Prostate gland (tissue), 2 donors: ENCODE data around the gene HCN1.

ENCODE experiments used
- POLR2A ChIP-seq: fragments of 450-650 bp; IDR thresholded peaks from one replicate; pipeline ENCODE4 v1.6.1; 2016; ENCODE audit warnings: antibody characterized with exemption, mild to moderate bottlenecking
- TF ChIP-seq, protein P1 (sequence below), 4 experiments: fragments of 200-600 bp in 2 of 4; fragments of 450-650 bp in 2 of 4; sonication (generic) in 2 of 4; IDR thresholded peaks; 1 replicate in 3 of 4; 2 replicates in 1 of 4; pipeline ENCODE4 v1.5.1; 2016 to 2019; ENCODE audit warnings: antibody characterized with exemption in 4 of 4, mild to moderate bottlenecking in 2 of 4, moderate library complexity in 2 of 4

DNA sequence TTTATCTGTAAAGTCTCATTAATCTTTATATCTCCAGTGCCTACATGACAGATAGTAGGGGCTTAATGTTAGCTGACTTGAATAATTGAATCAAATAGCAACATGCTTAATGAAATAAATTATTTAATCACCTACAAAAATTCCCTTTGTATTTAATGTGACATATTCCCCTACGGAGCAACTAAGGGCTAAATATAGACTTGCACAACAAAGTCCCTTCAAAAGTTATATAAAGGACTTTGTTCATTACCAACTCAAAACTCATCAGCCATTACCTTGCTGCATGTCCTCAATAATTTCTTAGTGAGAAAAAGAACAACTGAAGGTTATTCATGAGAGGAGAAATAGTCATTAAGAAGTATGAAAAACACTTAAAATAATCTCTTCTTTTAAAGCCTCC is 424.6 kb downstream of the HCN1 start:
- TF ChIP-seq, protein P1, sequence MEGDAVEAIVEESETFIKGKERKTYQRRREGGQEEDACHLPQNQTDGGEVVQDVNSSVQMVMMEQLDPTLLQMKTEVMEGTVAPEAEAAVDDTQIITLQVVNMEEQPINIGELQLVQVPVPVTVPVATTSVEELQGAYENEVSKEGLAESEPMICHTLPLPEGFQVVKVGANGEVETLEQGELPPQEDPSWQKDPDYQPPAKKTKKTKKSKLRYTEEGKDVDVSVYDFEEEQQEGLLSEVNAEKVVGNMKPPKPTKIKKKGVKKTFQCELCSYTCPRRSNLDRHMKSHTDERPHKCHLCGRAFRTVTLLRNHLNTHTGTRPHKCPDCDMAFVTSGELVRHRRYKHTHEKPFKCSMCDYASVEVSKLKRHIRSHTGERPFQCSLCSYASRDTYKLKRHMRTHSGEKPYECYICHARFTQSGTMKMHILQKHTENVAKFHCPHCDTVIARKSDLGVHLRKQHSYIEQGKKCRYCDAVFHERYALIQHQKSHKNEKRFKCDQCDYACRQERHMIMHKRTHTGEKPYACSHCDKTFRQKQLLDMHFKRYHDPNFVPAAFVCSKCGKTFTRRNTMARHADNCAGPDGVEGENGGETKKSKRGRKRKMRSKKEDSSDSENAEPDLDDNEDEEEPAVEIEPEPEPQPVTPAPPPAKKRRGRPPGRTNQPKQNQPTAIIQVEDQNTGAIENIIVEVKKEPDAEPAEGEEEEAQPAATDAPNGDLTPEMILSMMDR (IDR thresholded peaks at IDR 0.05) = no peak
- TF ChIP-seq POLR2A = no peak
